ENCODE measurements around the gene SNX13.

GRCh38 chr7:17814058-17814457, 126.2 kb downstream of the SNX13 start:
- TF ChIP-seq POLR2AphosphoS5 (IDR thresholded peaks at IDR 0.05; ENCODE audit: low read depth, low read length) (no peak), PAX5 (IDR thresholded peaks at IDR 0.05; ENCODE audit: insufficient read depth, low read length, severe bottlenecking) (no peak)
